AG04449 (cell line): ENCODE measurements around the gene TADA1.

Experiments used
- CTCF ChIA-PET: fragments of 350-600 bp; formaldehyde crosslinking; extraction: SDS; loops from one replicate; lab custom pipeline; 2021; ENCODE audit warnings: antibody characterized with exemption; lab: Yijun Ruan, JAX
- POLR2A ChIA-PET: fragments of 400-600, 350-600 bp; formaldehyde crosslinking; extraction: SDS; loops from one replicate; lab custom pipeline; 2020; ENCODE audit warnings: antibody characterized with exemption, inconsistent platforms; lab: Yijun Ruan, JAX
- DNase-seq: peaks from one replicate; pipeline ENCODE4 v3.0.0-alpha.2; 2010; ENCODE audit warnings: low read depth, low spot score
- H3K4me3 ChIP-seq: 2 replicates; pipeline ENCODE4 v1.5.1; 2011; ENCODE audit warnings: low read depth, mild to moderate bottlenecking, control low read depth, low read length
- CTCF ChIP-seq: IDR thresholded peaks from one replicate; pipeline ENCODE4 v1.5.1; 2011; ENCODE audit warnings: mild to moderate bottlenecking, moderate library complexity, low read length, control low read depth, inconsistent platforms; ENCODE audit not compliant: insufficient read depth; ENCODE audit errors: missing control alignments

Gene TADA1

GRCh38 chr1:166875734-166876539 lies at the start of gene TADA1:
TSS of gene TADA1 (minus strand) at chr1:166876264. CDS start at chr1:166876233, 31 bp downstream.
- ChIA-PET CTCF (interaction anchor here (1.0 to 1.9 kb wide), 5 partner anchors 17 to 664 kb away, joined by 3 to 8 read pairs (median 4); no protein-coding TSS in a partner anchor), POLR2A (interaction anchor here (0.6 to 1.6 kb wide), 2 partner anchors 37 to 1286 kb away, joined by 4 to 11 read pairs; partner anchors contain the start of gene POGK)
- DNase-seq = peak; percentile 80
- H3K4me3 ChIP-seq = peak within 1 kb of the TSS; percentile 75
- TF ChIP-seq CTCF = no peak

GRCh38 chr1:166924823-166925541 lies 48.9 kb upstream of the TADA1 start:
- POLR2A ChIA-PET = no interaction called here
- TF ChIP-seq CTCF = no peak
- CTCF ChIA-PET = interaction anchor here (1.6 kb wide), 1 partner anchor 17 kb away, joined by 5 read pairs; no protein-coding TSS in a partner anchor
- DNase-seq = no peak
- no peak overlapping the region for H3K4me3 ChIP-seq

GRCh38 chr1:166920561-166921475 lies 44.8 kb upstream of the TADA1 start:
- ChIA-PET CTCF (interaction anchor here (0.8 kb wide), 1 partner anchor 11 kb away, joined by 4 read pairs; no protein-coding TSS in a partner anchor), POLR2A (no interaction called here)
- H3K4me3 ChIP-seq = no peak overlapping the region
- no peak for DNase-seq
- TF ChIP-seq CTCF = no peak

GRCh38 chr1:166918956-166919316 lies 42.9 kb upstream of the TADA1 start:
- no peak for DNase-seq
- POLR2A ChIA-PET = no interaction called here
- no peak overlapping the region for H3K4me3 ChIP-seq
- CTCF ChIA-PET = interaction anchor here (0.9 to 1.5 kb wide), 3 partner anchors 9 to 140 kb away, joined by 3 to 9 read pairs (median 4); no protein-coding TSS in a partner anchor
- TF ChIP-seq CTCF = no peak

- no peak for DNase-seq
- ChIA-PET CTCF (interaction anchor here (0.9 to 1.5 kb wide), 3 partner anchors 9 to 141 kb away, joined by 3 to 9 read pairs (median 4); no protein-coding TSS in a partner anchor), POLR2A (no interaction called here)
- TF ChIP-seq CTCF = no peak
- no peak overlapping the region for H3K4me3 ChIP-seq
Observed at GRCh38 chr1:166918088-166918955, 42.3 kb upstream of the TADA1 start.
